Measurements from ENCODE around the gene MOB1B.
"Not testable (repeated sequence)": the region's sequence is repeated elsewhere in the genome, so short reads cannot be mapped to it uniquely, and the experiment has no call there.

Gene MOB1B

GRCh38 chr4:71008196-71008595, 106.0 kb downstream of the MOB1B start:
- no peak for DNase-seq (ENCODE audit: low read depth, low spot score)

DNA sequence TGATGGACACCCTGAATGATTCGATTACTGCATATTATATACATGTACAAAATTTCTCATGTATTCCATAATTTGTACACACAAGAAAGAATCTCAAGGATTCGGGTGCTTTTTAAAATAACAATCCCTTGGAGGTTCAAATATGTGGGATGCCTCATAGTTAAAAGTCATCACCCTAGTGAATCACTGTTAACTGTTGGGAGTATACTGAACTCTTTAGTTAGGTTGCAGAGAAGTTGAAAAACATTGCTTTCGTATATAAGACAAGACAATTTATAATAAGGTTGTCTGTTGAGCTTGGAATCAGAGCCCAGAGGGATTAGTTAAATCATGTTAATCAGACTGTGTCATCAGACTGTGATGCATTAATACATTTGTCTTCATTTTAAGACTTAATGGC, 106.9 kb downstream of the MOB1B start:
- DNase-seq (ENCODE audit: low read depth, low spot score) = no peak

- DNase-seq (ENCODE audit: low read depth, low spot score) = no peak
Measured at GRCh38 chr4:71009890-71010588, 107.9 kb downstream of the MOB1B start.

DNA sequence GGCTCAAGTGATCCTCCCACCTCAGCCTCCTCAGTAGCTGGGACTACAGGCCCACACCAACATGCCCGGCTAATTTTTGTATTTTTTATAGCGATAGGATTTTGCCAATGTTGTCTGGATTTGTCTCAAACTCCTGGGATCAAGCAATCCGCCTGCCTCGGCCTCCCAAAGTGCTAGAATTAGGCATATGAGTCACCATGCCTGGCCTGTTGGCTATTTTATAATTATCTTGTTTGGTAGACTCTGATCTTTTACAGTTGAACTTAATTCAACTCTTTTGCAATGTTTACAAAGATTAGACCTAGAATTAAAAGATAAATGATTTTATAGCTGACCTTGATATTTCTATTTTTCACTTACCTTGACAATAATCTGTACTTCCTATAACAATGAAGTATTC, 109.3 kb downstream of the MOB1B start:
- no peak for DNase-seq (ENCODE audit: low read depth, low spot score)

- not testable (repeated sequence) for DNase-seq (ENCODE audit: low read depth, low spot score)
Measured at GRCh38 chr4:71017391-71017790, 115.2 kb downstream of the MOB1B start.

- no peak for DNase-seq (ENCODE audit: low read depth, low spot score)
Measured at GRCh38 chr4:71020611-71021010, 118.4 kb downstream of the MOB1B start.

- DNase-seq (ENCODE audit: low read depth, low spot score) = no peak
Measured at GRCh38 chr4:71025654-71026053, 123.5 kb downstream of the MOB1B start.

- DNase-seq (ENCODE audit: low read depth, low spot score) = no peak
Measured at GRCh38 chr4:71026086-71026485, 123.9 kb downstream of the MOB1B start.

DNA sequence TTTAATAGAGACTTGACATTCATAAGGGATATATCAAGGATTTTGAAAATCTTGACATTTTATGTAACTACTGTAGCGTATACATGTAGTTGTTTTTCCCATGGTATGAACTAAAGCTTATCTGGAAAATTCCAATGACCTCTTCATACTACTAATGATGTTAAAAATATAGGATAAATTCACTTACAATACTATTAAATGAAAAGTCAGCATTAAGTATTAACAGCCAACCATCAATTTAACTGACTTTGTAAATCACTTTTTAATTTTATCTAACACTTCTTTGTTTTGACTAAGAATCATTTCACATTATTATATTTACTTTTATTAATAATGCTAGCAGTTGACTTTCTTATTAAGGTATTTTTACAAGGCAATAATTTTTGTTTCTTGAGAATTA, 125.4 kb downstream of the MOB1B start:
- DNase-seq (ENCODE audit: low read depth, low spot score) = no peak

DNA sequence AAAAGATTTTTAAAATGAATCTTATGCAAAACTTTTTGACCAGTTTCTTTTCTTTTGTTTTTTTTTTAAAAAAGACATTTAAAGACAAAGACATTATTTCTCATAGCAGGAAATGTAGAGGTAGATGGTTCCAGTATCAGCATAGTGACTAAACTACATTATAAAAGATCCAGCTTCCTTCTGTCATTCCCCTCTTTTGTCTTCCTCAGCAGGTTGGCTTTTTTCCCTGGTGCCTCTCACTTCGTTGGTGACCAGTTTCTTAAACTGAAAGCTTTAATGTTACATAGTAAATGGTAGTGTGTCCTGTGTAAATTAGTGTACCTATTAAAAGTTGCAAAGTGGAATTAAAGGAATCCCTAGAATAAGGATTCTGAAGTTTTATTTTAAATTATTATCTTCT, 127.3 kb downstream of the MOB1B start:
- DNase-seq (ENCODE audit: low read depth, low spot score) = no peak

DNA sequence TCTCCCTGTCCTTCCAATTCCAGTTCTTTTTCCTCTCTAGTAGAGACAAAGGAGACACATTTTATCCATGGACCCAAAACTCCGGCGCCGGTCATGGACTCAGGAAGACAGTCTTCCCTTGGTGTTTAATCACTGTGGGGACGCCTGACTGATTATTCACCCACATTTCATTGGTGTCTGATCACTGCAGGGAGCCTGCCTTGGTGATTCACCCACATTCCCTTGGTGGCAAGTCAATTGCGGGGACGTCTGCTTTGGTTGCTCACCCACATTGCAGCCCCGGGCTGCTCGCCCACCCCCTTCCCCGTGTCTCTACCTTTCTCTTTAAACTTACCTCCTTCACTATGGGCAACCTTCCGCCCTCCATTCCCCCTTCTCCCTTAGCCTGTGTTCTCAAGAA, 129.9 kb downstream of the MOB1B start:
- DNase-seq (ENCODE audit: low read depth, low spot score) = not testable (repeated sequence)

Data from activated CD4-positive, CD25-positive, alpha-beta regulatory T cell treated with anti-CD3 and anti-CD28 coated beads, Interleukin-2, amount 50 U/mL, for 16 hours (primary cell).